Lower lobe of right lung (tissue), 2 donors: Measurements from ENCODE around the gene SLX4. TPM values are rescaled to one million over a fixed set of nuclear protein-coding genes. Genes with fewer than 3 reads are reported as not detected.
A peak's percentile ranks its signal among the peaks of the same experiment; 100 is the strongest.

Source experiments
- ATAC-seq, 2 donors: fragments of 200-7000 bp; cut with Tn5 transposase; one replicate each; pipeline ENCODE4 v1.9.1; 2020 to 2022; ENCODE audit warnings: mild to moderate bottlenecking in 2 of 2, moderate library complexity in 2 of 2
- DNase-seq: peaks from one replicate; pipeline ENCODE4 v3.0.0-alpha.2; 2020
- H3K27ac ChIP-seq: fragments of 200-600 bp; one replicate; pipeline ENCODE4 v1.8.0; 2022
- H3K27me3 ChIP-seq: fragments of 200-600 bp; one replicate; pipeline ENCODE4 v1.8.0; 2022; ENCODE audit warnings: low read depth
- H3K36me3 ChIP-seq: fragments of 200-600 bp; one replicate; pipeline ENCODE4 v1.8.0; 2022; ENCODE audit warnings: mild to moderate bottlenecking
- H3K4me1 ChIP-seq: fragments of 200-600 bp; one replicate; pipeline ENCODE4 v1.8.0; 2022
- H3K4me3 ChIP-seq: fragments of 200-600 bp; one replicate; pipeline ENCODE4 v1.8.0; 2022; ENCODE audit warnings: mild to moderate bottlenecking
- H3K9me3 ChIP-seq: fragments of 200-600 bp; one replicate; pipeline ENCODE4 v1.8.0; 2022
- intact Hi-C: fragments of 100-400 bp; cut with DNase I; formaldehyde crosslinking; loops from one replicate; pipeline ENCODE4 v1.11.0; 2022
- total RNA-seq: library from RNA; stranded (reverse); fragmentation: NEBNext Ultra II Directional; extraction: Animal tissue kit (Norgen Biotek cat#: 25700); gene quantifications from one replicate; pipeline ENCODE4 v1.2.1, GENCODE V29; 2021
- TF ChIP-seq, protein P1 (sequence below): fragments of 200-600 bp; IDR thresholded peaks from one replicate; pipeline ENCODE4 v1.8.0; 2022; ENCODE audit warnings: antibody characterized with exemption, mild to moderate bottlenecking
- donor health status: DM: no; HTN: yes; CAD: no; lungs with severe emphysema.

The SLX4 gene
- total RNA-seq, 1 donor from 2014 or later: 5.7 TPM

- TF ChIP-seq, protein P1, sequence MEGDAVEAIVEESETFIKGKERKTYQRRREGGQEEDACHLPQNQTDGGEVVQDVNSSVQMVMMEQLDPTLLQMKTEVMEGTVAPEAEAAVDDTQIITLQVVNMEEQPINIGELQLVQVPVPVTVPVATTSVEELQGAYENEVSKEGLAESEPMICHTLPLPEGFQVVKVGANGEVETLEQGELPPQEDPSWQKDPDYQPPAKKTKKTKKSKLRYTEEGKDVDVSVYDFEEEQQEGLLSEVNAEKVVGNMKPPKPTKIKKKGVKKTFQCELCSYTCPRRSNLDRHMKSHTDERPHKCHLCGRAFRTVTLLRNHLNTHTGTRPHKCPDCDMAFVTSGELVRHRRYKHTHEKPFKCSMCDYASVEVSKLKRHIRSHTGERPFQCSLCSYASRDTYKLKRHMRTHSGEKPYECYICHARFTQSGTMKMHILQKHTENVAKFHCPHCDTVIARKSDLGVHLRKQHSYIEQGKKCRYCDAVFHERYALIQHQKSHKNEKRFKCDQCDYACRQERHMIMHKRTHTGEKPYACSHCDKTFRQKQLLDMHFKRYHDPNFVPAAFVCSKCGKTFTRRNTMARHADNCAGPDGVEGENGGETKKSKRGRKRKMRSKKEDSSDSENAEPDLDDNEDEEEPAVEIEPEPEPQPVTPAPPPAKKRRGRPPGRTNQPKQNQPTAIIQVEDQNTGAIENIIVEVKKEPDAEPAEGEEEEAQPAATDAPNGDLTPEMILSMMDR: no peak
- peak overlapping the region; percentile 58 for H3K27ac ChIP-seq
- no peaks in the 10 kb centered on the region for H3K9me3 ChIP-seq
- H3K27me3 ChIP-seq: no peaks in the 10 kb centered on the region
- no peak overlapping the region for H3K4me3 ChIP-seq
- H3K36me3 ChIP-seq: peaks cover 10% of the 10 kb centered on the region
- DNase-seq: no peak
- no peak for ATAC-seq
- intact Hi-C loops: no loop called here
- peaks cover 23% of the 10 kb centered on the region for H3K4me1 ChIP-seq
Measured at GRCh38 chr16:3591991-3592390, 19.4 kb downstream of the SLX4 start.

DNA sequence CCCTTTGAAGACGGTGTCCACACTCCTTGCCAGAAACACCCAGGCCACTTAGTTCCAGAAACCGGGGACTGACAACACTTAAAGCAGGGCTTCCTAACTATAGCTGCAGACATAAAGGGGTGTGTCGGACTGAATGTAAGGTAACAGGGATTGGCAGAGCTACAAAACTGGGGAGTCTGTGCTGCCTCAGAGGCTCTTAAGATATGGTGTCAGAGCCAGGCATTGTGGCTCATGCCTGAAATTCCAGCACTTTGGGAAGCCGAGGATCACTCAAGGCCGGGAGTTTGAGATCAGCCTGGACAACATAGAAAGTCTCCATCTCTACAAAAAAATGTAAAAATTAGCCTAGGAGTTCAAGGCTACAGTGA lies 20.0 kb downstream of the SLX4 start:
- TF ChIP-seq, protein P1: no peak
- H3K27ac ChIP-seq: peak overlapping the region; percentile 58
- ATAC-seq (peak; percentile 58 to 61), DNase-seq (no peak)
- intact Hi-C loops: no loop called here
- H3K36me3 ChIP-seq: peaks cover 10% of the 10 kb centered on the region
- no peaks in the 10 kb centered on the region for H3K27me3 ChIP-seq
- no peaks in the 10 kb centered on the region for H3K9me3 ChIP-seq
- H3K4me3 ChIP-seq: no peak overlapping the region
- H3K4me1 ChIP-seq: peaks cover 23% of the 10 kb centered on the region

DNA sequence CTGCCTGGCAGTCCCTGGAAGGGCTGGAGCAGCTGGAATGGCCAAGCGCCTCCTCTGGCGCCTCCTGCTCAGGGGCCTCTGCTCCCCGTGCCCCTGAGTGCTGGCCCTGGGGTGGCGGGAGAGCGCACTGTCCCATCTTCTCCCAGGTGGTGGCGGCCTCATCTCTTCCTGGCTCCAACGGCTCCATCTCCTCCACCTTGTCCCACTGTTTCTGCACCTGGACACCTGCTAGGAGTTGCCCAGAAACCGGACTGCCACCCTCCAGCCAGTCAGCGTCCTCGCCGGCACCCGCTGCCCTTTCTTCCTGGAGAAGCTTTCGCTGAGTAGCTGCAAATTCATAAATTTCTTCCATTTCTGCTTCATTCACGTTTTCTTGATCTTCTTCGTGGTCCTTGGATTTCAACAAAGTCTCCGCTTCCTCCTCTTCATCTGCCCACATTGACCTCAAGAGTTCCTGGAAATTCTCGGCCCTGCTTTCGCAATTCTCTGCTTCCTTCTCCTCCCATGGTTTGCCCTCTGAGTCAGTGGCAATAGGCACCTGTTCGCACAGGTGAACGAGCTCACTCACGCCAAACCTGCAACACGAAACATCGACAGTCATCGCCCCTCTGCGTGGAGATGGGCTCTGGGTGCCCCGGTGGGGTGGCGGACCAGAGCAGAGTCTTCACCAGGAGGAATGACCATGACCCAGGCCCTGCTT lies 20.5 kb downstream of the SLX4 start:
- DNase-seq: peak; percentile 74

DNA sequence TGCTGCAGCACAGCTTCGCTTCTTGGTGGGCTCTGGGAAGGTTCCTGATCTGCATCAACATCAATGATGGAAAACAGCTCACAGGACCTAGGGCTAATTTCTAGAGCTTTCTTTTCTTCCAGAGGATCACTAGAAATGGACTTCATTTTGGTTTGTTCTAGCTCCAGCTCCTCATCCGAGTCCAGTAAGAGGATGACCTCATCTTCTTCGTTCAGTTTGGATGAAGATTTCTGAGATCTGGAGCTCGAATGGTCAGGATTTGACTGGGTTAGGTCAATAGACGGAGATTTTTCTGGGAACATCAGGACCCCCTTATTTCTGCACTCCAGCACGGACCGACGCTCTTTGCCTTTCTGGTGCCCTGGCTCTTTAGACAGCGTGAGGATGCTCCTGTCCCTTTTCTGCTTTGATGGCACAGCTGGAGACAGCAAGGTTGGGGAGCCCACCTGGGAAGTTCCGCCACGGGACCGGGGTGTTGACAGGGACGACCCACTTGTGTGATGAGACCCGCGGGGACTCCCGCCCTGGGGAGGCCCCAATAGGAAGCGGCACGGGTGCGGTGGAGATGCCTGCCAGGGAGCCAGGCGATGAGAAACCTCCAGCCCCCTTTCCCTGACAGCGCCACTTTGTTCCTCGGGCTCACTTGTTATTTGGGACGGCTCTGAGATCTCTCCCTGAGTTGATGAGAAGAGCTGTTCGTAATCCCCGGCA lies 21.3 kb downstream of the SLX4 start:
- intact Hi-C loops: no loop called here
- no peak overlapping the region for H3K27ac ChIP-seq
- DNase-seq: no peak
- no peaks in the 10 kb centered on the region for H3K27me3 ChIP-seq
- no peak overlapping the region for H3K4me3 ChIP-seq
- ATAC-seq: no peak
- peaks cover 10% of the 10 kb centered on the region for H3K36me3 ChIP-seq
- peaks cover 23% of the 10 kb centered on the region for H3K4me1 ChIP-seq
- no peaks in the 10 kb centered on the region for H3K9me3 ChIP-seq
- TF ChIP-seq, protein P1: no peak

More for the DNA sequence above, 20.5 kb downstream of the SLX4 start:
- TF ChIP-seq, protein P1: no peak
- Histone ChIP-seq H3K4me1 (peaks cover 23% of the 10 kb centered on the region), H3K27ac (peak overlapping the region; percentile 58), H3K9me3 (no peaks in the 10 kb centered on the region), H3K4me3 (no peak overlapping the region), H3K36me3 (peaks cover 10% of the 10 kb centered on the region), H3K27me3 (no peaks in the 10 kb centered on the region)
- ATAC-seq: peak; percentile 71 to 82
- intact Hi-C loops: no loop called here

GRCh38 chr16:3589441-3589921 lies 21.9 kb downstream of the SLX4 start:
- H3K27ac ChIP-seq: no peak overlapping the region
- no peak overlapping the region for H3K4me3 ChIP-seq
- peaks cover 23% of the 10 kb centered on the region for H3K4me1 ChIP-seq
- DNase-seq (peak; percentile 60), ATAC-seq (peak; percentile 53 to 63)
- TF ChIP-seq, protein P1: no peak
- H3K27me3 ChIP-seq: no peaks in the 10 kb centered on the region
- peaks cover 12% of the 10 kb centered on the region for H3K36me3 ChIP-seq
- H3K9me3 ChIP-seq: no peaks in the 10 kb centered on the region
- intact Hi-C loops: no loop called here
